HG02852 (cell line): ENCODE results near the gene PGAP3.

ENCODE experiments used
- ATAC-seq: cut with Tn5 transposase; IDR thresholded peaks from one replicate; pipeline ENCODE4 v1.9.1; 2021; ENCODE audit warnings: mild to moderate bottlenecking, moderate library complexity; ENCODE audit not compliant: unreplicated experiment

Gene PGAP3

GRCh38 chr17:39673335-39674081, 14.3 kb downstream of the PGAP3 start:
- ATAC-seq, result no peak

- no peak for ATAC-seq
Observed at GRCh38 chr17:39672522-39673334, 15.1 kb downstream of the PGAP3 start.

GRCh38 chr17:39671651-39672521, 16.0 kb downstream of the PGAP3 start:
- no peak for ATAC-seq

DNA sequence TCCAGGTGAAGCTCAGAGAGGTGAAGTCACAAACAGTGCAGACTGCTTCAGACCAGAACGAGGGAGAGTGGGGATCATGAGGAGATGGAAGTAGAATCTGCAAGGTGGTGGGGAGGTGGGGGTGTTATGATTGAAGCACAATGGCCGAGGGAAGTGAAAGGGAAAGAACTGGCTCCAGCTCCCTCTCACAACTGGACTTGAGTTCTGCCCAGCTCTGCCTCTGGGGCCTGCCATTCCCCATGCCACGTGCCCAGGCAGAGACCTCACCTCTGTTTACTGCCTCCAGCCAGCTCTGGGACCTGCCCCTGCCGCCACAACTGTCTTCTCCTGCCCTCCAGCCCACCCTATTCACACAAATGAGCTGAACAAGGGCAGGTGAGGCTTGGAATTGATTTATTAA, 17.1 kb downstream of the PGAP3 start:
- no peak for ATAC-seq

DNA sequence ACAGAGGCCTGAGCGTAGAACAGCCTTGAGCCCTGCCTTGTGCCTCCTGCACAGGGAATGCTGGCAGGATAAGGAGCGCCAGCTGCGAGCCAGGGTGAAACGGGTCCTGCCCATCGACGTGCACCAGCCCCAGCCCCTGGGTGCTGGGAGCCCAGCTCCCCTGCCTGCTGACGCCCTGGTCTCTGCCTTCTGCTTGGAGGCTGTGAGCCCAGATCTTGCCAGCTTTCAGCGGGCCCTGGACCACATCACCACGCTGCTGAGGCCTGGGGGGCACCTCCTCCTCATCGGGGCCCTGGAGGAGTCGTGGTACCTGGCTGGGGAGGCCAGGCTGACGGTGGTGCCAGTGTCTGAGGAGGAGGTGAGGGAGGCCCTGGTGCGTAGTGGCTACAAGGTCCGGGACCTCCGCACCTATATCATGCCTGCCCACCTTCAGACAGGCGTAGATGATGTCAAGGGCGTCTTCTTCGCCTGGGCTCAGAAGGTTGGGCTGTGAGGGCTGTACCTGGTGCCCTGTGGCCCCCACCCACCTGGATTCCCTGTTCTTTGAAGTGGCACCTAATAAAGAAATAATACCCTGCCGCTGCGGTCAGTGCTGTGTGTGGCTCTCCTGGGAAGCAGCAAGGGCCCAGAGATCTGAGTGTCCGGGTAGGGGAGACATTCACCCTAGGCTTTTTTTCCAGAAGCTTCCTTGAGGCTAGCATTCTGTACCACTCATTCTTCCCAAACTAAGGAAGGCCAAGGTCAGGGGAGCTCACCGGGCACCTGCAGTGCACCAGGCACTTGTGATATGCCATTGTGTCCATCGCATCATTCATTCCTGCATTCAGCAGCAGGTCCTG, 17.7 kb downstream of the PGAP3 start:
- ATAC-seq, result no peak

- no peak for ATAC-seq
Observed at GRCh38 chr17:39667945-39668924, 19.6 kb downstream of the PGAP3 start, which contains the start of gene PNMT. PNMT (plus strand) TSS chr17:39668453; CDS start chr17:39668476, 23 bp downstream.

GRCh38 chr17:39667262-39667944, 20.5 kb downstream of the PGAP3 start:
- ATAC-seq, result no peak

DNA sequence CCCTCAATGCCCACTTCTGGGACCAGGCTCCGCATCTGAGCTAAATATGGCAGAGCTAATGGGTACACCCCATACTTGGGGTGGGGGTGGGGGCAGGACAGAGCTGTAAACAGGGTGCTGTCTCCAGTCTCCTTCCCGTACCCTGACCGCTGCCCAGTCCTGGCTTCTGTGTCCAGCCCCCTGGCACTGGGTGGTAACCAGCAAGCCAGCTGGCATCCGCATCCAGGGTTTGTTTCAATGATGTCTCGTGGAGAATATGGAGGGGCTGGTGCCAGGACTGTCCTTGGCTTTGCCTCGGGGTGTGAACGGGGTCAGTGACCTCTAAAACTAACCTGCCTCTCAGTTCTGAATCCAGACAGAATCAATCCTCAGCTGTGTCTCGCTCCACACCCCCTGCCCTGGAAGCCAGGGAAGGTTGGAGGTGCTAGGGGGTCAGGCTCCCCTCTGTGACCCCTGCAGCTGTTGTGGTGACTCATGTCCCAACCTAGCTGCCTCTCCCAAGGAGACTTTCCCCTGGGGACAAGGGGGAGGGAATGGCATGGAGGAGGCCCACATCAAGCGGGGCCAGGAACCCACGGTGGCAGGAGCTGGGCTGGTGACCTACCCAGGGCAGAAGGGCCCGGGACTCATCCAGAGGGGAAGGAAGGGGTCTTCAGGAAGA, 21.1 kb downstream of the PGAP3 start:
- ATAC-seq, result no peak

GRCh38 chr17:39666231-39666600, 21.6 kb downstream of the PGAP3 start:
- ATAC-seq, result no peak

- ATAC-seq, result no peak
Observed at GRCh38 chr17:39665642-39666224, 22.1 kb downstream of the PGAP3 start.

DNA sequence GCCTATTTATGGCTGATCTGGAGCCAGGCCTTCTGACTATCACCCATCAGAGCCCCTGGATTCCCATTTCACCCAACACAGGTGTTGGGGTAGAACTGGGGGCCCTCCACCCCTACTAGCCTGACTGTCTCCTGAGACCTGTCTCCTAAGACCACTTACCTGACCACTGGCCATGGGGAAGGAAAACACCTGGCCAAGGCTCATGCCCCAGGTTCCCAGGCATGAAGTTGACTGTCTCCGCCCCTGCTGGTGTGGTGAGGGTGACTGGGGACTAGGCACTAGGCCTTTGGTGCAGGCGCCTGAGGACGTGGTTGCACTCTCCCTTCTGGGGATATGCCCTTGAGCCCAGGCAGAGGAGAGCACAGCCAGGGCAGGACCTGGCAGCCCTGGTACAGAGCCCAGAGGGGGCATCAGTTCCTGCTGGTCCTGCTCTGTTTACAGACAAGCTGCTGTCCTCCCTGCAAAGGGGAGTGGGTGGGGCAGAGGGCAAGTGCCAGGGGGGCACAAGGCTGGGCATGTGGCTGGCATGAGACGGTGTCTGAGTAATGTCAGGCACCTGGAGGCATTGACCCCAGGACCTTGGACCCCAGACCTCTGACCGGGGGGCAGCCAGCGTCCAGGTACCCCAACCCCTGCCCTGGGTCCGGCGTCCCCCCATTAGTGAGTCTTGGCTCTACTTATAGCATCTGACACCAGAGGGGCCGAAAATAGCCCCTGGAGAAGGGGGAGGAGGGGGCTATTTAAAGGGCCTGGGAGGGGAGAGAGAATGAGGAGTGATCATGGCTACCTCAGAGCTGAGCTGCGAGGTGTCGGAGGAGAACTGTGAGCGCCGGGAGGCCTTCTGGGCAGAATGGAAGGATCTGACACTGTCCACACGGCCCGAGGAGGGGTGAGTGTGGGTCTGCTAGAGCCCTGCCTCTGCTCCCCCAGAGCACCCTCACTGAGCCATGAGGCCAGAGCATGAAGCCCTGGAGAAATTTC, 23.0 kb downstream of the PGAP3 start, which contains the start of gene TCAP:
TCAP (plus strand) TSS at position 769 of the 981 bp plus-strand sequence; CDS start at position 780, 11 bp downstream.
- ATAC-seq, result no peak

DNA sequence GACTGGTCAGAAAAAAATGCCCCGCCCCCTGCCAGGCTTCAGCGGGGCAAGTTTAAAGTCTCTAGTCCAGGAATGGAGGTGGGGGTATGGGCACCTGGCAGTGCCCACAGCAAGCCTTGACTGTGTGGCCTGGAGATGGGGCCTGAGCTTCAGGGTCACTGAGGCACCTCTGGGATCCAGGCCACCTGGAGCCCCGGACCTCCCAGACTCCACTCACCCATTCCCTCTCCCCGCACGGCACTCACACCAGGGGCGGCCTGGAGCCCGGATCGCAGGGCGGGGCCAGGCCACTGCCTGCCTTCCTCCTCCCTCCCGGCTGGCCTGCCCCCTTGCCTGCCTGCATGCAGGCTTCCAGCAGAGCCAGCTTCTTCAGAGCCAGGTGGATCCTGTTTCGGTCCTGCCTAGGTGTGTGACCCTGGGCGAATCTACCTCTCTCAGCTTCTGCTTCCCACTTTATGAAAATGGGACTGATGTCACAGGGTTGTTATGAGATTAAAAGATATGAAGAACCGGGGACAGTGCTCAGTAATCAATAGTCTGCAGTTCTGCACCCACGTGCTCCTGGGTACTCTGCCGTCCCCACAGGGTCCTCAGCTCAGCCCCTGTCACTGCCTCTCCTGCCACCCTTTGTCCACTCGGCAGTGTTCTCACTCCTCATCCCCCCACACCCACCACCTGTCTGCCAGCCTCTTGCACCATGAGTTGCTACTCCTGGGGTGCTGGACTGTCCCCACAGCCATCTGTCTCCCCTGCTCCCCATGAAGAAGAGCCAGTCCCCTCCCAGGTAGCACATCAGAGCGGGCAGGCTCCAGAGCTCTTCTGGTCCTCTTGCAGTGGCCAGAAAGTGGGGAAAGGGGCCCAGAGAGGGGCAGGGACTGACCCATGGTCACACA, 23.9 kb downstream of the PGAP3 start:
- ATAC-seq, result no peak

DNA sequence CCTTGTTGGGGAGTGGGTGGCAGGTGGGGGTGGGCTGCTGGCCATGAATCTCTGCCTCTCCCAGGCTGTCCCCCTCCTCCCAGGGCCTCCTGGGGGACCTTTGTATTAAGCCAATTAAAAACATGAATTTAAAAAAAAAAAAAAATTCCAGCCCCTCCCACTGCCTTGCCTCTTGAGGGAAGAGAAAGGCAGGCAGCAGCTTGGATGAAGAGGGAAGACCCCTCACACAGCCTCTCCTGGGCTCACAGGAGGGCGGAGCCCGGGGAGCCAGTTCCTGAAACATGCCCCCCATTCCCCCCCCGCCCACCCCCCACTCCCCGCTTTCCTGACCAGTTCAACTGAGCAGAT, 24.5 kb downstream of the PGAP3 start:
- no peak for ATAC-seq

- ATAC-seq, result no peak
Observed at GRCh38 chr17:39662551-39663339, 25.1 kb downstream of the PGAP3 start.
